H9 (cell line): ENCODE data around the gene DCAF15. TPM values are rescaled to one million over a fixed set of nuclear protein-coding genes. Genes with fewer than 3 reads are reported as not detected.

Experiments
- DNase-seq: peaks from one replicate; pipeline ENCODE4 v3.0.0-alpha.2; 2017
- H2AFZ ChIP-seq: one replicate; pipeline ENCODE4 v1.6.1; 2013; ENCODE audit warnings: mild to moderate bottlenecking, low read length, control low read depth, moderate library complexity
- H2AK5ac ChIP-seq: 2 replicates; pipeline ENCODE4 v1.6.1; 2013; ENCODE audit warnings: low read length, control low read depth, mixed read lengths; ENCODE audit not compliant: insufficient read length
- H2BK120ac ChIP-seq: one replicate; pipeline ENCODE4 v1.6.1; 2013; ENCODE audit warnings: low read depth, mild to moderate bottlenecking, low read length, control low read depth, inconsistent platforms; ENCODE audit not compliant: poor library complexity, severe bottlenecking
- H2BK12ac ChIP-seq: 2 replicates; pipeline ENCODE4 v1.6.1; 2013; ENCODE audit warnings: low read length, control low read depth, mixed read lengths, low read depth; ENCODE audit not compliant: insufficient read length
- H2BK15ac ChIP-seq: 2 replicates; pipeline ENCODE4 v1.6.1; 2013; ENCODE audit warnings: low read depth, low read length, control low read depth
- H2BK20ac ChIP-seq: one replicate; pipeline ENCODE4 v1.6.1; 2013; ENCODE audit warnings: low read depth, mild to moderate bottlenecking, low read length, control low read depth, inconsistent platforms; ENCODE audit not compliant: poor library complexity, severe bottlenecking
- H2BK5ac ChIP-seq: 2 replicates; pipeline ENCODE4 v1.6.1; 2013; ENCODE audit warnings: low read length, control low read depth, mixed read lengths; ENCODE audit not compliant: insufficient read length
- H3K14ac ChIP-seq: 2 replicates; pipeline ENCODE4 v1.6.1; 2013; ENCODE audit warnings: low read length, control low read depth; ENCODE audit not compliant: insufficient read depth
- H3K18ac ChIP-seq: 2 replicates; pipeline ENCODE4 v1.6.1; 2013; ENCODE audit warnings: low read depth, mild to moderate bottlenecking, mixed read lengths, low read length, control low read depth; ENCODE audit not compliant: insufficient read length
- H3K23ac ChIP-seq: 2 replicates; pipeline ENCODE4 v1.6.1; 2013; ENCODE audit warnings: low read length, control low read depth, mixed read lengths, low read depth; ENCODE audit not compliant: insufficient read length
- H3K23me2 ChIP-seq: 2 replicates; pipeline ENCODE4 v1.6.1; 2013; ENCODE audit warnings: low read depth, mild to moderate bottlenecking, mixed read lengths, low read length, control low read depth; ENCODE audit not compliant: insufficient read length, poor library complexity, severe bottlenecking
- H3K27ac ChIP-seq: 2 replicates; pipeline ENCODE4 v1.5.1; 2013; ENCODE audit warnings: low read length, control low read depth, mixed read lengths, low read depth; ENCODE audit not compliant: insufficient read length
- H3K27me3 ChIP-seq: 2 replicates; pipeline ENCODE4 v1.6.1; 2013; ENCODE audit warnings: low read length, control low read depth, inconsistent platforms; ENCODE audit not compliant: insufficient read depth
- H3K4ac ChIP-seq: 2 replicates; pipeline ENCODE4 v1.6.1; 2013; ENCODE audit warnings: low read depth, mild to moderate bottlenecking, control low read depth, inconsistent platforms, low read length, moderate library complexity
- H3K4me1 ChIP-seq: 2 replicates; pipeline ENCODE4 v1.6.1; 2013; ENCODE audit warnings: low read length, control low read depth, inconsistent platforms; ENCODE audit not compliant: insufficient read depth
- H3K4me2 ChIP-seq: 2 replicates; pipeline ENCODE4 v1.6.1; 2013; ENCODE audit warnings: low read length, control low read depth, mixed read lengths; ENCODE audit not compliant: insufficient read length, insufficient read depth
- H3K56ac ChIP-seq: 2 replicates; pipeline ENCODE4 v1.6.1; 2013; ENCODE audit warnings: low read depth, mild to moderate bottlenecking, mixed read lengths, low read length, control low read depth; ENCODE audit not compliant: insufficient read length
- H3K79me1 ChIP-seq: 2 replicates; pipeline ENCODE4 v1.6.1; 2013; ENCODE audit warnings: low read depth, mild to moderate bottlenecking, moderate library complexity, low read length, control low read depth, inconsistent platforms; ENCODE audit not compliant: insufficient read depth, poor library complexity, severe bottlenecking
- H3K79me2 ChIP-seq: 2 replicates; pipeline ENCODE4 v1.6.1; 2013; ENCODE audit warnings: low read length, control low read depth, inconsistent platforms; ENCODE audit not compliant: insufficient read depth
- H3K9ac ChIP-seq: 2 replicates; pipeline ENCODE4 v1.6.1; 2013; ENCODE audit warnings: low read length, control low read depth, mixed read lengths; ENCODE audit not compliant: insufficient read length; ENCODE audit errors: extremely low read depth
- H3K9me3 ChIP-seq: one replicate; pipeline ENCODE4 v1.6.1; 2013; ENCODE audit warnings: low read depth, low read length, inconsistent platforms; ENCODE audit not compliant: control insufficient read depth
- H3T11ph ChIP-seq: one replicate; pipeline ENCODE4 v1.6.1; 2013; ENCODE audit warnings: mild to moderate bottlenecking, low read length, control low read depth, inconsistent platforms
- H4K20me1 ChIP-seq: one replicate; pipeline ENCODE4 v1.6.1; 2013; ENCODE audit not compliant: control insufficient read depth, insufficient read length, insufficient read depth
- H4K5ac ChIP-seq: 2 replicates; pipeline ENCODE4 v1.6.1; 2013; ENCODE audit warnings: low read depth, mild to moderate bottlenecking, mixed read lengths, low read length, control low read depth; ENCODE audit not compliant: insufficient read length
- H4K8ac ChIP-seq: replicated peaks from 2 replicates; pipeline ENCODE4 v1.6.1; 2013; ENCODE audit warnings: low read length, control low read depth, mixed read lengths, low read depth; ENCODE audit not compliant: insufficient read length
- H4K91ac ChIP-seq: 2 replicates; pipeline ENCODE4 v1.6.1; 2013; ENCODE audit warnings: low read depth, mild to moderate bottlenecking, moderate library complexity, mixed read lengths, low read length, control low read depth; ENCODE audit not compliant: insufficient read length
- H3K27ac Mint-ChIP-seq, 3 experiments: 2 replicates in 2 of 3; 3 replicates in 1 of 3; pipeline ENCODE4 v1.8.0; 2020 to 2021; ENCODE audit warnings: mixed read lengths in 3 of 3, mild to moderate bottlenecking in 1 of 3, moderate library complexity in 1 of 3
- H3K27me3 Mint-ChIP-seq: 2 replicates; pipeline ENCODE4 v1.8.0; 2021; ENCODE audit warnings: low read depth, mild to moderate bottlenecking, moderate library complexity, mixed read lengths
- H3K36me3 Mint-ChIP-seq, 3 experiments: 2 replicates in 2 of 3; 3 replicates in 1 of 3; pipeline ENCODE4 v1.8.0; 2020 to 2021; ENCODE audit warnings: low read depth in 3 of 3, mixed read lengths in 3 of 3; ENCODE audit not compliant: insufficient read depth in 1 of 3
- H3K4me1 Mint-ChIP-seq, 2 experiments: 2 replicates each; pipeline ENCODE4 v1.8.0; 2020; ENCODE audit warnings: mixed read lengths in 2 of 2
- H3K4me3 Mint-ChIP-seq, 2 experiments: 2 replicates in 1 of 2; 3 replicates in 1 of 2; pipeline ENCODE4 v1.8.0; 2020 to 2021; ENCODE audit warnings: mild to moderate bottlenecking in 2 of 2, mixed read lengths in 2 of 2, moderate library complexity in 1 of 2
- H3K9me3 Mint-ChIP-seq, 2 experiments: 2 replicates in 1 of 2; 3 replicates in 1 of 2; pipeline ENCODE4 v1.8.0; 2020; ENCODE audit warnings: mild to moderate bottlenecking in 2 of 2, mixed read lengths in 2 of 2, moderate library complexity in 1 of 2
- CTCF ChIP-seq: fragments of 200-600 bp; sonication (generic); conservative IDR thresholded peaks from 3 replicates; pipeline ENCODE4 v1.8.0; 2021; ENCODE audit warnings: antibody characterized with exemption, mild to moderate bottlenecking
- WGBS: extraction: QIAGEN DNeasy Blood & Tissue Kit; methylation state at CpG from one replicate; pipeline ENCODE4 v1.1.7; 2013; ENCODE audit warnings: missing lambda C conversion rate, low lambda C conversion rate, mixed read lengths; ENCODE audit not compliant: insufficient read length; ENCODE audit errors: extremely low coverage; 5-methylcytosine and 5-hydroxymethylcytosine counted together
- total RNA-seq: library from RNA; stranded (reverse); gene quantifications from 2 replicates; pipeline ENCODE4 v1.2.1, GENCODE V29; 2021

DCAF15 gene
- total RNA-seq, 1 experiment from 2014 or later = 82.5 TPM

- Mint-ChIP-seq H3K4me1 (peaks cover 4 to 6% of the 10 kb centered on the region in 2 experiments; a peak in 3 of 4 replicates), H3K27me3 (no peaks in the 10 kb centered on the region), H3K9me3 (no peaks in the 10 kb centered on the region), H3K4me3 (no peak overlapping the region), H3K36me3 (peaks cover 13 to 46% (median 37%) of the 10 kb centered on the region in 3 experiments; a peak in 6 of 7 replicates), H3K27ac (no peak overlapping the region)
- no peak overlapping the region for H2BK20ac ChIP-seq
- no peak overlapping the region for H2AFZ ChIP-seq
- no peaks in the 10 kb centered on the region for H3K9me3 ChIP-seq
- H3K14ac ChIP-seq = peak overlapping the region; percentile 29; the same call in 1 of the 2 replicates
- peak overlapping the region; percentile 13 for H3K18ac ChIP-seq
- no peak overlapping the region for H3K23ac ChIP-seq
- H2BK120ac ChIP-seq = no peak overlapping the region
- no peak overlapping the region for H4K5ac ChIP-seq
- no peak overlapping the region for H4K91ac ChIP-seq
- no CpG with 5 or more reads among the region's 89 CpGs for WGBS
- no peak overlapping the region for H3K56ac ChIP-seq
- H2BK15ac ChIP-seq = no peak overlapping the region
- no peaks in the 10 kb centered on the region for H3K27me3 ChIP-seq
- no peak overlapping the region for H3K27ac ChIP-seq
- no peaks in the 10 kb centered on the region for H3K4me1 ChIP-seq
- no peak overlapping the region for H3T11ph ChIP-seq
- H4K20me1 ChIP-seq = no peaks in the 10 kb centered on the region
- no peaks in the 10 kb centered on the region for H3K79me2 ChIP-seq
- no peak overlapping the region for H3K4me2 ChIP-seq
- H3K23me2 ChIP-seq = no peaks in the 10 kb centered on the region
- no peak overlapping the region for H2BK12ac ChIP-seq
- H2AK5ac ChIP-seq = no peak overlapping the region
- DNase-seq = peak; percentile 64
- no peak overlapping the region for H3K4ac ChIP-seq
- TF ChIP-seq CTCF = no peak
- no peaks in the 10 kb centered on the region for H3K79me1 ChIP-seq
- no peak overlapping the region for H4K8ac ChIP-seq
- H3K9ac ChIP-seq = no peak overlapping the region
- no peak overlapping the region for H2BK5ac ChIP-seq
Measured at GRCh38 chr19:13962699-13963602, 10.6 kb downstream of the DCAF15 start.
